ENCODE data around the gene TUBA4B.
"Not testable (repeated sequence)": the region's sequence is repeated elsewhere in the genome, so short reads cannot be mapped to it uniquely, and the experiment has no call there.

DNA sequence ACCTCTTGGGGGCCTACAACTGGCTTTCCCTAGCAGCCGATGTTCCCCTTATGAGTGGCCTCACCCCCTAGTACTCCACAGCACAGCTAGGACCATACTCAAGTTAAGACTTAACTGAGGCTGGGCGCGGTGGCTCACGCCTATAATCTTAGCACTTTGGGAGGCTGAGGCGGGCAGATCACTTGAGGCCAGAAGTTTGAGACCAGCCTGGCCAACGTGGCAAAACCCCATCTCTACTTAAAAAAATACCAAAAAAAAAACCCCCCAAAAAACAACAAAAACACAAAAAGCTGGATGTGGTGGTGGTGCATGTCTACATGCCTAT is 34.0 kb downstream of the TUBA4B start:
- TF ChIP-seq, protein P1, sequence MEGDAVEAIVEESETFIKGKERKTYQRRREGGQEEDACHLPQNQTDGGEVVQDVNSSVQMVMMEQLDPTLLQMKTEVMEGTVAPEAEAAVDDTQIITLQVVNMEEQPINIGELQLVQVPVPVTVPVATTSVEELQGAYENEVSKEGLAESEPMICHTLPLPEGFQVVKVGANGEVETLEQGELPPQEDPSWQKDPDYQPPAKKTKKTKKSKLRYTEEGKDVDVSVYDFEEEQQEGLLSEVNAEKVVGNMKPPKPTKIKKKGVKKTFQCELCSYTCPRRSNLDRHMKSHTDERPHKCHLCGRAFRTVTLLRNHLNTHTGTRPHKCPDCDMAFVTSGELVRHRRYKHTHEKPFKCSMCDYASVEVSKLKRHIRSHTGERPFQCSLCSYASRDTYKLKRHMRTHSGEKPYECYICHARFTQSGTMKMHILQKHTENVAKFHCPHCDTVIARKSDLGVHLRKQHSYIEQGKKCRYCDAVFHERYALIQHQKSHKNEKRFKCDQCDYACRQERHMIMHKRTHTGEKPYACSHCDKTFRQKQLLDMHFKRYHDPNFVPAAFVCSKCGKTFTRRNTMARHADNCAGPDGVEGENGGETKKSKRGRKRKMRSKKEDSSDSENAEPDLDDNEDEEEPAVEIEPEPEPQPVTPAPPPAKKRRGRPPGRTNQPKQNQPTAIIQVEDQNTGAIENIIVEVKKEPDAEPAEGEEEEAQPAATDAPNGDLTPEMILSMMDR (tag by site-specific recombination; IDR thresholded peaks at IDR 0.05) = not testable (repeated sequence)
- TF ChIP-seq ZNF266 (tag by site-specific recombination; IDR thresholded peaks at IDR 0.05; ENCODE audit: low read depth); ZNF274 (IDR thresholded peaks at IDR 0.05; ENCODE audit: low read length); ZNF274 (tag by site-specific recombination; IDR thresholded peaks at IDR 0.05; ENCODE audit: borderline replicate concordance); GLIS2 (tag by site-specific recombination; IDR thresholded peaks at IDR 0.05): not testable (repeated sequence)
- TF ChIP-seq, protein P2, sequence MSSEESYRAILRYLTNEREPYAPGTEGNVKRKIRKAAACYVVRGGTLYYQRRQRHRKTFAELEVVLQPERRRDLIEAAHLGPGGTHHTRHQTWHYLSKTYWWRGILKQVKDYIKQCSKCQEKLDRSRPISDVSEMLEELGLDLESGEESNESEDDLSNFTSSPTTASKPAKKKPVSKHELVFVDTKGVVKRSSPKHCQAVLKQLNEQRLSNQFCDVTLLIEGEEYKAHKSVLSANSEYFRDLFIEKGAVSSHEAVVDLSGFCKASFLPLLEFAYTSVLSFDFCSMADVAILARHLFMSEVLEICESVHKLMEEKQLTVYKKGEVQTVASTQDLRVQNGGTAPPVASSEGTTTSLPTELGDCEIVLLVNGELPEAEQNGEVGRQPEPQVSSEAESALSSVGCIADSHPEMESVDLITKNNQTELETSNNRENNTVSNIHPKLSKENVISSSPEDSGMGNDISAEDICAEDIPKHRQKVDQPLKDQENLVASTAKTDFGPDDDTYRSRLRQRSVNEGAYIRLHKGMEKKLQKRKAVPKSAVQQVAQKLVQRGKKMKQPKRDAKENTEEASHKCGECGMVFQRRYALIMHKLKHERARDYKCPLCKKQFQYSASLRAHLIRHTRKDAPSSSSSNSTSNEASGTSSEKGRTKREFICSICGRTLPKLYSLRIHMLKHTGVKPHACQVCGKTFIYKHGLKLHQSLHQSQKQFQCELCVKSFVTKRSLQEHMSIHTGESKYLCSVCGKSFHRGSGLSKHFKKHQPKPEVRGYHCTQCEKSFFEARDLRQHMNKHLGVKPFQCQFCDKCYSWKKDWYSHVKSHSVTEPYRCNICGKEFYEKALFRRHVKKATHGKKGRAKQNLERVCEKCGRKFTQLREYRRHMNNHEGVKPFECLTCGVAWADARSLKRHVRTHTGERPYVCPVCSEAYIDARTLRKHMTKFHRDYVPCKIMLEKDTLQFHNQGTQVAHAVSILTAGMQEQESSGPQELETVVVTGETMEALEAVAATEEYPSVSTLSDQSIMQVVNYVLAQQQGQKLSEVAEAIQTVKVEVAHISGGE (tag by site-specific recombination; conservative IDR thresholded peaks at IDR 0.05; ENCODE audit: low read depth) = not testable (repeated sequence)
- TF ChIP-seq, protein P3, sequence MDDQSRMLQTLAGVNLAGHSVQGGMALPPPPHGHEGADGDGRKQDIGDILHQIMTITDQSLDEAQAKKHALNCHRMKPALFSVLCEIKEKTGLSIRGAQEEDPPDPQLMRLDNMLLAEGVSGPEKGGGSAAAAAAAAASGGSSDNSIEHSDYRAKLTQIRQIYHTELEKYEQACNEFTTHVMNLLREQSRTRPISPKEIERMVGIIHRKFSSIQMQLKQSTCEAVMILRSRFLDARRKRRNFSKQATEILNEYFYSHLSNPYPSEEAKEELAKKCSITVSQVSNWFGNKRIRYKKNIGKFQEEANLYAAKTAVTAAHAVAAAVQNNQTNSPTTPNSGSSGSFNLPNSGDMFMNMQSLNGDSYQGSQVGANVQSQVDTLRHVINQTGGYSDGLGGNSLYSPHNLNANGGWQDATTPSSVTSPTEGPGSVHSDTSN (CRISPR knock-in tag; IDR thresholded peaks at IDR 0.05) = not testable (repeated sequence)

All from HEK293 (cell line).